Activated T-helper 17 cell treated with anti-CD3 and anti-CD28 coated beads, Interleukin-2, amount 50 U/mL, for 72 hours (primary cell): ENCODE results near the gene UPP1. TPM values are rescaled to one million over a fixed set of nuclear protein-coding genes. Genes with fewer than 3 reads are reported as not detected.

Source experiments
- ATAC-seq: fragments of 150-1000 bp; cut with Tn5 transposase; replicated peaks from 2 replicates; pipeline ENCODE4 v1.10.0; 2021; ENCODE audit warnings: mild to moderate bottlenecking, moderate library complexity
- H3K27ac Mint-ChIP-seq: one replicate; pipeline ENCODE4 v1.8.0; 2022; ENCODE audit warnings: mixed read lengths
- H3K27me3 Mint-ChIP-seq: one replicate; pipeline ENCODE4 v1.8.0; 2022; ENCODE audit warnings: mixed read lengths
- H3K36me3 Mint-ChIP-seq: one replicate; pipeline ENCODE4 v1.8.0; 2022; ENCODE audit warnings: low read depth, mild to moderate bottlenecking, mixed read lengths
- H3K4me1 Mint-ChIP-seq: one replicate; pipeline ENCODE4 v1.8.0; 2022; ENCODE audit warnings: mixed read lengths
- H3K4me3 Mint-ChIP-seq: one replicate; pipeline ENCODE4 v1.8.0; 2022; ENCODE audit warnings: mild to moderate bottlenecking, mixed read lengths
- H3K9me3 Mint-ChIP-seq: one replicate; pipeline ENCODE4 v1.8.0; 2022; ENCODE audit warnings: mixed read lengths
- total RNA-seq, 2 donors: library from RNA; stranded (reverse); gene quantifications; one replicate each; pipeline ENCODE4 v1.2.3, GENCODE V29; 2022

The UPP1 gene
- total RNA-seq: 10 to 100 TPM; 69.1 to 83.9 TPM

GRCh38 chr7:48089046-48090003, at the start of gene UPP1:
TSS of gene UPP1 (plus strand) at chr7:48089265. CDS start at chr7:48094784, 5,519 bp downstream.
- ATAC-seq: peak; percentile 70
- H3K27ac Mint-ChIP-seq: peak within 1 kb of the TSS; percentile 92
- H3K4me1 Mint-ChIP-seq: peaks cover 39% of the 10 kb centered on the region
- H3K4me3 Mint-ChIP-seq: peak within 1 kb of the TSS; percentile 81
- no peaks in the 10 kb centered on the region for H3K27me3 Mint-ChIP-seq
- H3K9me3 Mint-ChIP-seq: no peaks in the 10 kb centered on the region
- peaks cover 69% of the 10 kb centered on the region for H3K36me3 Mint-ChIP-seq

GRCh38 chr7:48040944-48041652, 48.0 kb upstream of the UPP1 start:
- Mint-ChIP-seq H3K27ac (peak overlapping the region; percentile 91), H3K36me3 (no peaks in the 10 kb centered on the region), H3K27me3 (peaks cover 9% of the 10 kb centered on the region), H3K9me3 (no peaks in the 10 kb centered on the region), H3K4me3 (peak overlapping the region; percentile 68), H3K4me1 (peaks cover 26% of the 10 kb centered on the region)
- ATAC-seq: peak; percentile 43

- Mint-ChIP-seq H3K27me3 (peaks cover 4% of the 10 kb centered on the region), H3K27ac (peak overlapping the region; percentile 91), H3K36me3 (no peaks in the 10 kb centered on the region), H3K9me3 (no peaks in the 10 kb centered on the region), H3K4me1 (peaks cover 24% of the 10 kb centered on the region), H3K4me3 (peak overlapping the region; percentile 68)
- peak; percentile 82 for ATAC-seq
Observed at GRCh38 chr7:48041653-48041970, 47.5 kb upstream of the UPP1 start.

GRCh38 chr7:48042216-48042615, 46.8 kb upstream of the UPP1 start:
- ATAC-seq: no peak
- no peaks in the 10 kb centered on the region for H3K27me3 Mint-ChIP-seq
- H3K4me1 Mint-ChIP-seq: peaks cover 24% of the 10 kb centered on the region
- H3K27ac Mint-ChIP-seq: peak overlapping the region; percentile 91
- no peaks in the 10 kb centered on the region for H3K36me3 Mint-ChIP-seq
- H3K9me3 Mint-ChIP-seq: no peaks in the 10 kb centered on the region
- H3K4me3 Mint-ChIP-seq: peak overlapping the region; percentile 68

DNA sequence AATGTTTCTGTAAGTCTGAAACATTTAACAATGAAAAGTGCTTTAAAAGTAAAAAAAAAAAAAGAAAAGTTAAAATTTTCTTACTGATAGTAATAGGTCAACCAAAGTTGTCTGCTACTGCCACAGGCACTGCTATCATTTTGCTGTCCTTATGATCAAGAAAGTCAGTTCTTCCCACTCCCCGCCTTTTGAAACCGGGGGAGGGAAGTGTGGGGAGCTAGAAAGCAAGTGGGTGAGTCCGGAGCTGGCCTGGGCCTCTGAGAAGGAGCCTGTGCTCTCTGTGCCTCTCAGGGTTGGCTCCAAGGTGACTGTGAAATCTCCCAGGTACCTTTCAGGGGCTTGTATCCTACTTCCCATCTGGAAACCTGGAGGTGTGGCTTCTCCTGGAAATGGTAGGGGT, 46.4 kb upstream of the UPP1 start:
- Mint-ChIP-seq H3K4me3 (peak overlapping the region; percentile 68), H3K9me3 (no peaks in the 10 kb centered on the region), H3K36me3 (no peaks in the 10 kb centered on the region), H3K27ac (peak overlapping the region; percentile 91), H3K4me1 (peaks cover 24% of the 10 kb centered on the region), H3K27me3 (no peaks in the 10 kb centered on the region)
- peak; percentile 47 for ATAC-seq

GRCh38 chr7:48045195-48045765, 43.8 kb upstream of the UPP1 start:
- H3K4me1 Mint-ChIP-seq: peaks cover 24% of the 10 kb centered on the region
- H3K9me3 Mint-ChIP-seq: no peaks in the 10 kb centered on the region
- no peaks in the 10 kb centered on the region for H3K36me3 Mint-ChIP-seq
- no peaks in the 10 kb centered on the region for H3K27me3 Mint-ChIP-seq
- no peak overlapping the region for H3K4me3 Mint-ChIP-seq
- peak overlapping the region; percentile 59 for H3K27ac Mint-ChIP-seq
- ATAC-seq: no peak

- Mint-ChIP-seq H3K4me3 (peak overlapping the region; percentile 9), H3K27ac (no peak overlapping the region), H3K27me3 (no peaks in the 10 kb centered on the region), H3K36me3 (no peaks in the 10 kb centered on the region), H3K4me1 (peaks cover 19% of the 10 kb centered on the region), H3K9me3 (no peaks in the 10 kb centered on the region)
- no peak for ATAC-seq
Observed at GRCh38 chr7:48046458-48046857, 42.6 kb upstream of the UPP1 start.

DNA sequence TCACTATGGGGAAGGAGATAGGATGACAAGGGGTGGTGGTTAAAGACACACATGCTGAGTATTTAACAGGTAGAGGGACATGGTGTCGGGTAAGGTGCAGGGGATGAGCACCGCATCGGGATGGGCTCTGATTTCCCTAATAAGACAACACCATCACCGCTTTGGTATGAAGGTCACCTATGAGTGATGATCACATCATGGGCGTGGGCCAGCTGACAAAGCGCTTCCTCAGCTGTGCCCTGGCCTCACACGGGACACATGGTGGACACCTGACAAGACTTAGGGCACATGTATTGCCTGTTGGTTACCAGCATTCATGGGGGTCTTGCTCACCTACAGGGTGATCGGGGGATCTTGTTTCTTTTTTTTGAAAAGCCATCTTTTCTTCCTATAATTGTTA, 41.0 kb upstream of the UPP1 start:
- Mint-ChIP-seq H3K9me3 (no peaks in the 10 kb centered on the region), H3K27ac (no peak overlapping the region), H3K4me3 (no peak overlapping the region), H3K27me3 (no peaks in the 10 kb centered on the region), H3K4me1 (peaks cover 15% of the 10 kb centered on the region), H3K36me3 (no peaks in the 10 kb centered on the region)
- no peak for ATAC-seq

DNA sequence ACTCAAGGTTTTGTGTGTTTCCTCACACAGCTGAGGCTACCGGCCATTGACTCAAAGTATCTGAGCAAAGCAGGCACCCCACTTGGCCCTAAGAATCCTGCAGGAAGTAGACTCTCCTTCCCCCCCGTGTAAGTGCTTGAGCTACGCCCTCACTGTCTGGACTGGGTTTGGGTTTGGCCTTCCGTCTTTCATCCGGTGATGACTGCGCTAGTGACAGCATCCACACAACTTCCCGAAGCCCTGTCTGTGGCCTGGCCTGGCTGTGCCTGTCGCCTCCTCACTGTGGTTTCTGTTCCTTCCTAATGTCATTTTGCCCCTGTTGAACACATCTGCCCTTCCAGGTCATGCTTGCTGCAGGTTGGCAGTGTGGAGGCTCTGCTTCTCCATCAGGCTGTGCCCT, 39.2 kb upstream of the UPP1 start:
- no peaks in the 10 kb centered on the region for H3K9me3 Mint-ChIP-seq
- H3K4me1 Mint-ChIP-seq: peaks cover 14% of the 10 kb centered on the region
- peak overlapping the region; percentile 25 for H3K27ac Mint-ChIP-seq
- no peaks in the 10 kb centered on the region for H3K36me3 Mint-ChIP-seq
- H3K27me3 Mint-ChIP-seq: no peaks in the 10 kb centered on the region
- ATAC-seq: no peak
- H3K4me3 Mint-ChIP-seq: no peak overlapping the region

- ATAC-seq: peak; percentile 98
- H3K36me3 Mint-ChIP-seq: no peaks in the 10 kb centered on the region
- H3K9me3 Mint-ChIP-seq: no peaks in the 10 kb centered on the region
- H3K4me1 Mint-ChIP-seq: peaks cover 6% of the 10 kb centered on the region
- H3K27me3 Mint-ChIP-seq: no peaks in the 10 kb centered on the region
- H3K4me3 Mint-ChIP-seq: no peak overlapping the region
- H3K27ac Mint-ChIP-seq: peak overlapping the region; percentile 49
Observed at GRCh38 chr7:48052748-48053147, 36.3 kb upstream of the UPP1 start.

GRCh38 chr7:48053736-48054135, 35.3 kb upstream of the UPP1 start:
- H3K9me3 Mint-ChIP-seq: no peaks in the 10 kb centered on the region
- no peaks in the 10 kb centered on the region for H3K27me3 Mint-ChIP-seq
- no peak overlapping the region for H3K4me3 Mint-ChIP-seq
- no peak for ATAC-seq
- peaks cover 6% of the 10 kb centered on the region for H3K4me1 Mint-ChIP-seq
- no peaks in the 10 kb centered on the region for H3K36me3 Mint-ChIP-seq
- H3K27ac Mint-ChIP-seq: no peak overlapping the region

DNA sequence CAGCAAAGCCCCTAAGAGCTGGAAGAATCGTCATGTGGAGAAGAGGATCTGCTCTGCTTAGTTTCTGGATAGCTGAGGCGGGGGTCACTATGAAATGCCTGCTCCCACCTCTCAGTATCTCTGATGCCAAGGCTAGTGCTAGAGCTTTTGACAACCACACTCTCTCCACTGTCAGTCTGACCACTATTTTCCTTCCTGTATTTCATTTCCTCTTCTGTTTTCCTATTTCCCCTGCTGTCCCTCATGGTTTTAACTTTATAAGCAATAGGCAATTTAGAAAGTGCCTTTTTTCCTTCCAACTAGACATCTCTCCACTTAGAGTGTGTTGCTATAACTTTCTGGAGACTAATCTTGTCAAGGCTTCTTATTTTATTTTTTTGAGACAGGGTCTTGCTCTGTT, 30.1 kb upstream of the UPP1 start:
- Mint-ChIP-seq H3K27me3 (peaks cover 5% of the 10 kb centered on the region), H3K9me3 (peaks cover 6% of the 10 kb centered on the region), H3K4me3 (no peak overlapping the region), H3K4me1 (no peaks in the 10 kb centered on the region), H3K27ac (no peak overlapping the region), H3K36me3 (no peaks in the 10 kb centered on the region)
- ATAC-seq: no peak

GRCh38 chr7:48059706-48060105, 29.4 kb upstream of the UPP1 start:
- H3K27ac Mint-ChIP-seq: no peak overlapping the region
- H3K36me3 Mint-ChIP-seq: no peaks in the 10 kb centered on the region

GRCh38 chr7:48063985-48064384, 25.1 kb upstream of the UPP1 start:
- ATAC-seq: no peak
- Mint-ChIP-seq H3K27ac (no peak overlapping the region), H3K4me3 (no peak overlapping the region), H3K27me3 (peaks cover 5% of the 10 kb centered on the region), H3K36me3 (no peaks in the 10 kb centered on the region), H3K9me3 (peaks cover 10% of the 10 kb centered on the region), H3K4me1 (no peaks in the 10 kb centered on the region)

More at GRCh38 chr7:48059706-48060105, 29.4 kb upstream of the UPP1 start:
- ATAC-seq: no peak
- Mint-ChIP-seq H3K4me3 (no peak overlapping the region), H3K4me1 (no peaks in the 10 kb centered on the region), H3K27me3 (peaks cover 5% of the 10 kb centered on the region), H3K9me3 (peaks cover 6% of the 10 kb centered on the region)
